Left ventricle myocardium inferior (tissue), 1 donor: Measurements from ENCODE around the gene LILRB3. TPM values are rescaled to one million over a fixed set of nuclear protein-coding genes. Genes with fewer than 3 reads are reported as not detected.
A peak's percentile ranks its signal among the peaks of the same experiment; 100 is the strongest.

Experiments
- DNase-seq: peaks from one replicate; pipeline ENCODE4 v3.0.0-alpha.2; 2020
- H3K27ac ChIP-seq: fragments of 200-600 bp; replicated peaks from 2 replicates; pipeline ENCODE4 v1.8.0; 2021
- H3K27me3 ChIP-seq: fragments of 200-600 bp; 2 replicates; pipeline ENCODE4 v1.8.0; 2021; ENCODE audit warnings: low read depth
- H3K36me3 ChIP-seq: fragments of 200-600 bp; 2 replicates; pipeline ENCODE4 v1.8.0; 2021
- H3K4me1 ChIP-seq: fragments of 200-600 bp; 2 replicates; pipeline ENCODE4 v1.8.0; 2021
- H3K4me3 ChIP-seq: fragments of 200-600 bp; 2 replicates; pipeline ENCODE4 v1.8.0; 2021; ENCODE audit warnings: mild to moderate bottlenecking, moderate library complexity
- H3K9me3 ChIP-seq: fragments of 200-600 bp; replicated peaks from 2 replicates; pipeline ENCODE4 v1.8.0; 2021
- CTCF ChIP-seq: fragments of 200-600 bp; IDR thresholded peaks from 2 replicates; pipeline ENCODE4 v1.8.0; 2021; ENCODE audit warnings: antibody characterized with exemption, mild to moderate bottlenecking, borderline replicate concordance
- intact Hi-C: fragments of 100-400 bp; cut with micrococcal nuclease; formaldehyde crosslinking; loops from one replicate; pipeline ENCODE4 v1.11.0; 2022
- total RNA-seq: library from RNA; stranded (reverse); fragmentation: NEBNext Ultra II Directional; extraction: Animal tissue kit (Norgen Biotek cat#: 25700); gene quantifications from one replicate; pipeline ENCODE4 v1.2.1, GENCODE V29; 2021
- donor health status: DM: no; HTN: yes; CAD: no; lungs with severe emphysema.

LILRB3 gene
- total RNA-seq, 1 donor from 2014 or later = 4.7 TPM

GRCh38 chr19:54191811-54192453, 30.9 kb downstream of the LILRB3 start:
- intact Hi-C loops = no loop called here
- Histone ChIP-seq H3K4me3 (peak overlapping the region; percentile 91), H3K27ac (peak overlapping the region; percentile 100), H3K4me1 (peaks cover 36% of the 10 kb centered on the region), H3K36me3 (peaks cover 27% of the 10 kb centered on the region), H3K27me3 (no peaks in the 10 kb centered on the region), H3K9me3 (no peaks in the 10 kb centered on the region)
- no peak for TF ChIP-seq CTCF
- no peak for DNase-seq

GRCh38 chr19:54191011-54191810, 31.6 kb downstream of the LILRB3 start, which contains the start of gene TSEN34:
Gene TSEN34, plus strand, starts transcription at chr19:54191308. Its CDS starts 57 bp downstream, at chr19:54191365.
- Histone ChIP-seq H3K27me3 (no peaks in the 10 kb centered on the region), H3K4me1 (peaks cover 36% of the 10 kb centered on the region), H3K4me3 (peak within 1 kb of the TSS; percentile 91), H3K9me3 (no peaks in the 10 kb centered on the region), H3K36me3 (peaks cover 27% of the 10 kb centered on the region), H3K27ac (peak within 1 kb of the TSS; percentile 100)
- DNase-seq = peak; percentile 88
- intact Hi-C loops = no loop called here
- TF ChIP-seq CTCF = no peak

GRCh38 chr19:54190503-54191010, 32.2 kb downstream of the LILRB3 start:
- peaks cover 27% of the 10 kb centered on the region for H3K36me3 ChIP-seq
- intact Hi-C loops = no loop called here
- peak; percentile 99 for DNase-seq

GRCh38 chr19:54189735-54190502, 32.9 kb downstream of the LILRB3 start:
- peaks cover 36% of the 10 kb centered on the region for H3K4me1 ChIP-seq
- TF ChIP-seq CTCF = no peak
- peak; percentile 100 for DNase-seq
- H3K36me3 ChIP-seq = peaks cover 22% of the 10 kb centered on the region
- intact Hi-C loops = no loop called here
- peak overlapping the region; percentile 91 for H3K4me3 ChIP-seq
- H3K27ac ChIP-seq = peak overlapping the region; percentile 100
- H3K9me3 ChIP-seq = no peaks in the 10 kb centered on the region
- H3K27me3 ChIP-seq = no peaks in the 10 kb centered on the region

More at GRCh38 chr19:54190503-54191010, 32.2 kb downstream of the LILRB3 start:
- H3K4me3 ChIP-seq = peak overlapping the region; percentile 91
- H3K27ac ChIP-seq = peak overlapping the region; percentile 100
- no peak for TF ChIP-seq CTCF
- peaks cover 36% of the 10 kb centered on the region for H3K4me1 ChIP-seq
- H3K27me3 ChIP-seq = no peaks in the 10 kb centered on the region
- H3K9me3 ChIP-seq = no peaks in the 10 kb centered on the region

GRCh38 chr19:54189145-54189734, 33.6 kb downstream of the LILRB3 start, which contains the start of gene MBOAT7:
Gene MBOAT7, minus strand, starts transcription at chr19:54189580. Its CDS starts 1,072 bp downstream, at chr19:54188508.
- intact Hi-C loops = no loop called here

More at GRCh38 chr19:54189145-54189734, 33.6 kb downstream of the LILRB3 start, which contains the start of gene MBOAT7:
- Histone ChIP-seq H3K36me3 (peaks cover 16% of the 10 kb centered on the region), H3K27ac (peak within 1 kb of the TSS; percentile 100), H3K4me3 (peak within 1 kb of the TSS; percentile 91), H3K27me3 (no peaks in the 10 kb centered on the region), H3K4me1 (peaks cover 36% of the 10 kb centered on the region), H3K9me3 (no peaks in the 10 kb centered on the region)
- peak; percentile 44 for TF ChIP-seq CTCF
- DNase-seq = no peak
